GM04504 (cell line): ENCODE measurements around the gene QSOX1.

Source experiments
- DNase-seq: peaks from one replicate; pipeline ENCODE4 v3.0.0-alpha.2; 2012; ENCODE audit warnings: low read depth

QSOX1 gene

GRCh38 chr1:180236698-180237509, 82.2 kb downstream of the QSOX1 start:
- no peak for DNase-seq

- DNase-seq: no peak
Observed at GRCh38 chr1:180237869-180238476, 83.3 kb downstream of the QSOX1 start.

- no peak for DNase-seq
Observed at GRCh38 chr1:180238675-180239074, 84.0 kb downstream of the QSOX1 start.

DNA sequence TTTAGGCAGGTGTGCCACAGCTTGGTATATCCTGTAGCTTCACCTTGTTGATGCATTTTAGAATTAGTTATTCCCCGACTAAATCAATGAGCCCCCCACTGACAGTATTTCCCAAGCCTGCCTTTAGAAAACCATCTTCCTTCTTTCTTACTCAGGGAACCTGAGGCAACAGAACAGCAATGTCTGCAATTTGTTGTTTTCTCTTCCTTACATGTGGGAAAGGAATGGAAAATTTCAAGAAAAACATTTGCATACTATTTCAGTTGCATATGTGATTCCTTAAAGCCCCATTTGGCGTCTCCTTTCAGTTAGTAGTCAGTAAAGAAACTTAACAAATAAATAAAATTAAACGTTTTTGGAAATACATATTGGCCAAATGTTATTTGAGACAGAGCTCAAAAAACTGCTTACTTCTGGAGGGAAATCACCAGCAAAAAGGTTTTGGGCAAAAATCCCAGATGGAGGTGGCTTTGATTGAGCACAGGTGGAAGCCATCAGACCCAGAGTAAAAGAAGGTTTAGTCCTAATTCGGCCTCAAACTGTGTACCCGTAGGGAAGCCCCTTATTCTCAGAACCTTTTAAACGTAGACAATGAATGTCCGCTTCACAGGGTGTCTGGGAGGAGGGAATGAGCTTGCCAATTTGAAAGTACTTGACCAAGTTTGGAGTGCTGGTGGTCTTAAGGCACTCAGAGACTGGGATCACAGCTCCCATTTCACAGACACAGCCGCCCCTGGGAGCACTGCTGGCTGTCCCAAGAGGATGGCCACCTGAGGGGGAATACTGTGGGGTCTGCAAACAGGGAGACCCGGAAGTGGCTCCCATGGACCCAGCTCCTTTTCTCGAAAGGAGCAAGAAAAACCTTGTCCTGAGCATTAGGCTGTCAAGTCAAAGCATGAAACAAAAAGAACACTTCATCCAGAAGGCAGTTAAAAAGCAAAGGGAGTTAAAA, 84.8 kb downstream of the QSOX1 start:
- no peak for DNase-seq

DNA sequence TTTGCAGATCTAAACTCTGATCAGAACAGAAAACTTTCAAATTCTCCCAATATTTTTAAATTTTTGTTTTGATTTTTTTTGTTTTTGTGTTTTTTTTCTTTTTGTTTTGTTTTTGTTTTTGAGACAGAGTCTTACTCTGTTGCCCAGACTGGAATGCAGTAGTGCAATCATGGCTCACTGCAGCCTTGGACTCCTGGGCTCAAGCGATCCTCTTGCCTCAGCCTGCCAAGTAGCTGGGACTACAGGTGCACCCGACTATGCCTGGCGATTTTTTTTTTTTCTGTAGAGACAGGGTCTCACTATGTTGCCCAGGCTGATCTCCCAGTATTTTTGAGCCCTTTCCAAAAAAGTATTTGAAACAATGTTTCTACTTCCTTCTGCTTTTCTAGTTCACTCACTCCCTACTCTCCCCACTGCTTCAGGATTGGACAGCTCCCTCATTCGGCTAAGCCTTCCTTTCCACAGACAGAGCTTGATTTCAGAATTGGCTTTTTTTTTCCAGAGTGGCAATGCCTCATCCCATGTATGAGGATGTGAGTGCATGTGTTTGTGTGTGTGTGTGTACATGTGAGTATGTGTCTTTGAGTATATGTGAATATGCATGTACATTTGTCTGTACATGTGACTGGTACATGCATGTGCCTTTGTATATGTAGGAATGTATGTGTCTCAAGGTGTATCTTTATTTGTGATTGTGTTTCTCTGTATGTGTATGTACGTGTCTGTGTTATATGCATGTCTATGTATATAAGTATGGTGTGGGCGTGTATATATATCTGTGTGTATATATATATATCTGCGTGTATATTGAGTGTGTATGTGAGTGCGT, 87.3 kb downstream of the QSOX1 start:
- DNase-seq: no peak

GRCh38 chr1:180243517-180244221, 89.0 kb downstream of the QSOX1 start:
- no peak for DNase-seq

- no peak for DNase-seq
Observed at GRCh38 chr1:180244840-180245239, 90.2 kb downstream of the QSOX1 start.

DNA sequence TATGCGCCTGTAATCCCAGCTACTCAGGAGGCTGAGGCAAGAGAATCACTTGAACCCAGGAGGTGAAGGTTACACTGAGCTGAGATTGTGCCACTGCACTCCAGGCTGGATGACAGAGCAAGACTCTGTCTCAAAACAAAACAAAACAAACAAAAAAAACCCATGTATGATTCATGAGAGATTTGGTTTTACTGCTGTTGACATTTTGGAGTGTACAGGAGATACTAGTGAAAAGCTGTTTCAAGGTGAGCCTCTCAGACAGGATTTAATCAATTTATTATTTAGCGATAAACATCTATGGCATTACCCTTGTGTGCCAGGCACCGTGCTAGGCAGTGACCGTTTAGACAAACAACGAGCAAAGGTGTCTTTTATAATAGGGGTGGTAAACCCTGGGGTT, 91.9 kb downstream of the QSOX1 start:
- DNase-seq: no peak

DNA sequence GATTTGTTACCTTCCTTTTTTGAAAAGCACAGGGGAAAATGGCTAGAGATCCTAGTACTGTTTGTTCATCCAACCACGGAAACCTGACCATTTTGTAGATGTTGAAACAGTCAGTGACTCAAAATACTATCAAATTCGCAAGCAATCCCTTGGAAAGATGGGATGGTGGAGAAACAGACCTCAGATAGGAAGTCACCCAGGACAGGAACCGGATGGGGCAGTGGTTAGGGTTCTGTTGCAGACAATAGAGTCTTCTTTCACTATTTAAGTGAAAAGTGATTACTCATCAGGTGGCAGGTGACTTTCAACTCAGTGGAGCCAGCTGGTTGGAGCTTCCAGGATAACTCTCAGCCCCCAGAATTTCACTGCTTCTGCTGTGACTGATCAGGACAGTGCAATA, 92.4 kb downstream of the QSOX1 start:
- DNase-seq: no peak

GRCh38 chr1:180247580-180247979, 92.9 kb downstream of the QSOX1 start:
- no peak for DNase-seq

- no peak for DNase-seq
Observed at GRCh38 chr1:180248176-180248575, 93.5 kb downstream of the QSOX1 start.

DNA sequence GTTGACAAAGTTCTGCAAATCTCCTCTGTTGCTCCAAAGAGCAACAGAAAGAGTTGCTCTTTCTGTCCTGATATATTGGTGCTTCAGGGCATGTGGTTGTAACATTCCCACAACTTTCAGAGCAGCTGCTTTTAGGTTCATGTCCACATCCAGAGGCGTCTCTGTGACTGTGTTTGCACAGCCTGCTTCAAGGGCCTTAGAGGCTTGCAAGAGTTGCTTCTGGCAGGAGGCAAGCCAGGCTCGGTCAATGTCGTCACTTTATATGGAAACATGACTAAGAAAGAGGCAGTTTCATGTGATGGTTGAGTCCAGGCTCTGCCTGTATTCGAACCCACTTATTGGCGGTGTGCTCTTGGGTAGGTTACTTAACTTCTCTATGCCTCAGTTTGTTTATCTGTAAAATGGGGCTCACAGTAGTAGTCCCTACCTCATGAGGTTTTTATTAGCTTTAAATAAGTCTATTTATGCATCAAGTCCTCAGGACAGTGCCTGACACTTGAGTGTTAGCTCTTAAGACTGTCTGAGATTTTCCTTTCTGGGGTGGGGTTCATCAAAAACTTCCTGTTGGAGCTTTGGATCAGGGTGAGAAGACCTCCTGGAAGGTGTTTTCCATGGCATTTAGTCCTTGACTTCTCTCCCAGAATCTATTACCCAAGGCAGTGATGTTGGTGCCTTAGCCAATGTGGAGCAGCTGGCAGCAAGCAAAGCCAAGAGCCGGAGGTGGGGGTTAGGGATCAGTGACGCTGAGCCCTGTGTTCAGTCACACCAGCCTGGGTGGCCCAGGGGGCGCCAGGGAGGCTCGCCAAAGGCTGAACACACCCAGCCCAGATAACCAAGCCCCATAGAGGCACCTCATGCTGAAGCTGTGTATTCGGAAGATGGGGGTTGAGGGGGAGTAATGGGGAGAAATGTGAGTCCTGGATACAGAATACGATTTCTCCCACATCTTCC, 94.3 kb downstream of the QSOX1 start:
- DNase-seq: no peak

DNA sequence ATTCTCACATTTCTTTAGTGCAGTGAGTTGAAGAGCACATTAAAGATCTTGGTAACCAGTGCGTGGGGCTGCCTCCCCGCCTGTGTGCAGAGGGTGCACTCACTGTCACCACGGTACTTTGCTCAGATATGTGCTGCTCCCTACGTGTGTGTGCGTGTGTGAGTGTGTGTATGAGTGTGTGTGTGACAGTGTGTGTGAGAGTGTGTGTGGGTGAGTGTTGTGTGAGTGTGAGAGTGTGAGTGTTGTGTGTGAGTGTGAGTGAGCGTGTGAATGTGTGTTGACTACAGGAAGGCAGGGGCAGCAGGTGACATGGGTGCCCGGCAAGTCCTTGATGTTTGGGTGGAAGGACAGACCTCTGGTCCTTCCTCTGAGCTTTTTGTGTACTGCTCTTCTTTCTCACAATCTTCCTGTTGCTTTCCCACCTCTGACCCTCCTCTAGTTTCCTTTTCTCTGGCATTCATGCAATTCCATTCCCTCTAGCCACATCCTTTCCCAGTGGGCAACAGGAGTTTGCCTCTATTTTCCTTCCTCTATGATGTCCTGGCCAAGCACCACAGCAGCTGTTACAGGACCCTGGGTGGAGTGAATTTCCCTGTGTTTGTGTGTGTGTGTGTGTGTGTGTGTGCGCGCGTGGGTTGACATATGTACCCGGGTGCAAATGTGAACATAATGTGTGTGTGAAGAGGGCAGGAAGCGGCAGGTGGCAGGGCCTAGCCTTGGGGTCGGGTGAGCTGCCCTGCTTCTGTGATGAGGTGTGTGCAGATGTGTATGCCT, 95.2 kb downstream of the QSOX1 start:
- DNase-seq: no peak

DNA sequence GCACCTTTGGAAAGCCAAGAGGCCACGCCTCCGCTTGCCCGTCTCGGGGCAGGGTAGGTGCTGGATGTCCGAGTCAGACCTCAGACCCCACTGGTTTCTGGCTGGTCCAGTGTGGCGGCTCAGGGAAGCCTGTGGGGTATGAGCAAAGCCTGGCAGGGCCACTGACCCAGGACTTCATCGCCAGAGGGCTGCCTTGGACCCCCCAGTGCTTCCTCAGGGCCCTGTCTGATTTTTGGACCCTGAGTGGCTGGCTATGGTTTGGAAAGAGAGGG, 95.8 kb downstream of the QSOX1 start:
- no peak for DNase-seq

- no peak for DNase-seq
Observed at GRCh38 chr1:180250883-180251509, 96.3 kb downstream of the QSOX1 start.

DNA sequence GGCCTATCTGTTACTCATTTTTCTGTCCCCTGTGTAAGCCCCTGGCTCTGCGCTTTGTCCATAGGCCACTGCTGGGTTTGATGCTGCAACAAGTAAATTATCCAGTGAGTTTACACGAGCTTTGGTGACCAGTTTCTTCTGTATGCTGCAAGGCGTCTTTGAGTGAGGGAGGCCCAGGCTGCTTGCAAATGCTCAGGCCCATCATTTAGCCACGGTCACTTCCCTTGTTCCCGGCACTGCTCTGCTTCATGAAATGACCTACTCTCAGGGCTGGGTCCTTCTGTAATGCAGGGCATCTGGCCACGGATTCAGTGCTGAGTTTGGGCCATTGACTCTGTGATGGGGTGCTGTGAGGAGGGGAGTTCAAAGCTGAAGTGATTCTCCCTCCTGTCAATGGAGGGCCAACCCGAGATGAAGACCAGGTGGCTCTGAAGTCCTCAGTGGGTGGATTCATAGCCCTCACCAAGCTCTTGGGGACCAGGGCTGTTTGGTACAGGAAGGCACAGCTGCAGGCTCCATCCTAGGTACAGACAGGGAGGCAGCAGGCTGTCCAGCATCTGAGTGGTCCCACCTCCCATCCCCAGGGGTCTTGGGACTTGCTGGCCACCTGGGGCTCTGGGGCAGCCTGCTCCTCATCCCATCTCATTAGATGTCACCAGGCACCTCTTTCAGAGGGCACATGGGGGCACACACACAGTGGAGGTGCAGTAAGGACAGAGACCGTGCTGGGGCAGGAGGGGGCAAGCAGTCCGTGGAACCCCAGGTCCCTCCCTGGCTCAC, 97.0 kb downstream of the QSOX1 start:
- DNase-seq: no peak

GRCh38 chr1:180252638-180253536, 98.2 kb downstream of the QSOX1 start:
- no peak for DNase-seq
